GDM1 (cell line): Measurements from ENCODE around the gene ZDHHC7.
"Not testable (repeated sequence)": the region's sequence is repeated elsewhere in the genome, so short reads cannot be mapped to it uniquely, and the experiment has no call there.

ENCODE experiments used
- DNase-seq: peaks from one replicate; lab custom pipeline; 2025; lab: John Stamatoyannopoulos, UW

ZDHHC7 gene

GRCh38 chr16:84938616-84939015 is 72.7 kb downstream of the ZDHHC7 start:
- DNase-seq = not testable (repeated sequence)

- no peak for DNase-seq
These were observed 73.9 kb downstream of the ZDHHC7 start for GRCh38 chr16:84937196-84938005.

- DNase-seq = no peak
These were observed 77.3 kb downstream of the ZDHHC7 start for GRCh38 chr16:84933774-84934631.

GRCh38 chr16:84932681-84933080 is 78.7 kb downstream of the ZDHHC7 start:
- DNase-seq = no peak

GRCh38 chr16:84931506-84931905 is 79.8 kb downstream of the ZDHHC7 start:
- no peak for DNase-seq

- DNase-seq = no peak
These were observed 80.2 kb downstream of the ZDHHC7 start for GRCh38 chr16:84931107-84931494.

GRCh38 chr16:84930298-84931106 is 80.8 kb downstream of the ZDHHC7 start:
- no peak for DNase-seq

- DNase-seq = no peak
These were observed 81.7 kb downstream of the ZDHHC7 start for GRCh38 chr16:84929421-84930297.

GRCh38 chr16:84928679-84929420 is 82.5 kb downstream of the ZDHHC7 start:
- DNase-seq = no peak

- DNase-seq = no peak
These were observed 83.4 kb downstream of the ZDHHC7 start for GRCh38 chr16:84927621-84928591.

GRCh38 chr16:84926462-84926861 is 84.9 kb downstream of the ZDHHC7 start:
- DNase-seq = no peak

GRCh38 chr16:84925773-84926372 is 85.5 kb downstream of the ZDHHC7 start:
- no peak for DNase-seq

GRCh38 chr16:84925092-84925772 is 86.1 kb downstream of the ZDHHC7 start:
- DNase-seq = no peak

GRCh38 chr16:84924331-84925091 is 86.8 kb downstream of the ZDHHC7 start:
- DNase-seq = no peak
